IPS DF 4.7 (cell line): ENCODE measurements around the gene C6orf52.

Experiments used
- DNase-seq: peaks from one replicate; pipeline ENCODE4 v3.0.0-alpha.2; 2013; ENCODE audit warnings: low spot score; ENCODE audit errors: extremely low read depth

The C6orf52 gene

DNA sequence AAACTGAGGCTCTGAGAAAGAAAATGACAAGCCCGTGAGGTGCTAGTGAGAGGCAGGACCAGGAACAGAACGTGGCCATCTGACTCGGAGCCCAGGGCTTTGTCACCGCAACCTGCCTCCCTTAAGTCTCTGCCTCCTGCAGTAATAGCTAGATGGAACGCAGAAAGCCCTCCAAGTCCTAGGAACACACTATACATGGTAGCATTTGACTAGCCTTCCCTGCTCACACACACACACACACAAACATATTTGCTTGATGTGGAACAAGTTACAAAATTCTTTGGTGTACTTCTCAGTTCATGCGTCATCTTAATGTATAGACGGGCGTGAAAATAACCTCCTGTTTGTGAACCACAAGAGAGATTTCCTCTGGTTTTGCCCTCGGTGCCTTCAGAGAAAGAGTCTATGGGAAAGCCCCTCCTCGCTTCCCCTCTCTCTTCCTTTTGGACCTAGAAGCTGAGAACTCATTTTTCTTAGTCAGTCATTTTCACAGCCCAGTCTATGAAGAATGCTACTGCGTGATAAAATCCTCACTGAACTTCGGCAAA, 38.8 kb downstream of the C6orf52 start:
- DNase-seq = no peak

DNA sequence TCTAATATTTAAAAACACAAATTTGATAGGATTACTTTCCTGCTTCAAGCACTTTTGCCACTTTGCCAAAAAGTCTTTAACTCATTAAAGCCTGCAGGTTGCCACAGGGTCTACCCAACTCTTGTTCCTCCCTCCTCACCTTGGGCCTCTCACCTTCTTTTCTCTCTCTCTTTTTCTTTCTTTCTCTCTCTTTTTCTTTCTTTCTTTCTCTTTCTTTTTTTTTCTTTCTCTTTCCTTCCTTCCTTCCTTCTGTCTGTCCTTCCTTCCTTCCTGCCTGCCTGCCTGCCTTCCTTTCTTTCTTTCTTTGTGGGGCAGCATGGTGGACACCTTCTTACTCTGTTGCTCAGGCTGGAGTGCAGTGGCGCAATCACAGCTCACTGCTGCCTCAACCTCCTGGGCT, 50.2 kb downstream of the C6orf52 start:
- no peak for DNase-seq

DNA sequence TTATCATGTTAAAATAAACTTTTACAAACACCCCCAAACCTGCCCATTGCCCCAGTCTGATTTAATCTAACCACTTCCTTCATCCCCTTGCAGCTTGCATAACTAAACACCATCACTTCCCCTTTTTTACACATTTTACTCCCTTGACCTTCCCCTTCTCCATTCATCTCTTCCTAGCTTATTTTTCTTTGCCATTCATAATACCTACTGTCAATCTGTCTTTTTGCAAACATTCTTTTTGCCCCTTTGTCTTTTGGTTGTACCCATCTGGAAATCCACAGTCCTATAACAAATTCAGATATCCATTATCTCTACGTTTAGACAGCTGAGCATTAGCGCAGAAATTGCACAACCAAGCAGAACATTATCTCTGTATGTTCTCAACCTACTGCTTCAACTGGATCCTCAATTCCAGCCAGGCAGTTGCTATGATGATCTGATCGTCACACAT, 51.2 kb downstream of the C6orf52 start:
- DNase-seq = no peak

DNA sequence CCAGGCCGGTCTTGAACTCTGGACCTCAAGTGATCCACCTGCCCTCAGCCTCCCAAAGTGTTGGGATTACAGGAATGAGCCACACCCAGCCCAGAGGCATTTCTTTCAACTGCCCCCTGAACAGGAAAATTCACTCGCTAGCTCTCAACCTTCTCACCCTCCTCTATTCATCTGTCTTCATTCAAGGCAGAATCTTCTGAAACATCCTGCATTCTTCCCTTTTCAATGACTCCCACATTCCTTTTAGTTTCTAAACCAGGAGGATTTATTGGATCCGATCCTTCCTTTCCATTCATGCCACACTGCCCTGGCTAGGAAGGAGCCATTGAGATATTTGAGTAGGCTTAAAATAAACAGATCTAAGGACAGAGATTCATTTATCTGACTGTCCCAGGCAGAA, 52.9 kb downstream of the C6orf52 start:
- no peak for DNase-seq

DNA sequence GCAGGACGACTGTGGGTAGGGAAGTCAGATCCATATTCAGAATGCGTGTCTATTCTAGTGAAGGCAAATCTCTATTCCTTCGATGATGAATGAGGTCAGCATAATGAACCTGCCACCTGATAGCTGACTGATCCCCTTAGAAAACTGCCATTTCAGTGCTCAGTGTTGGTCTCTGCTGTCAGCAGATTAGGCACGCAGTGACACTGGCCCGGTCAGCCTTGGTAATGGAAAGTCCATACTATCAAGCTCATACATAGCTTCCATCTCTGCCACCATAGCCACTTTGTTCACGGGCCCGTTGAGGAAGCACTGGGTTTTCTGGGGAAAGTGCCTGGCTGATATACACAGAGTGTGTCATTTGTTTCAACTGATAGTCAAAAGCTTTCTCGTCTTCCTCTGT, 54.0 kb downstream of the C6orf52 start:
- DNase-seq = no peak

DNA sequence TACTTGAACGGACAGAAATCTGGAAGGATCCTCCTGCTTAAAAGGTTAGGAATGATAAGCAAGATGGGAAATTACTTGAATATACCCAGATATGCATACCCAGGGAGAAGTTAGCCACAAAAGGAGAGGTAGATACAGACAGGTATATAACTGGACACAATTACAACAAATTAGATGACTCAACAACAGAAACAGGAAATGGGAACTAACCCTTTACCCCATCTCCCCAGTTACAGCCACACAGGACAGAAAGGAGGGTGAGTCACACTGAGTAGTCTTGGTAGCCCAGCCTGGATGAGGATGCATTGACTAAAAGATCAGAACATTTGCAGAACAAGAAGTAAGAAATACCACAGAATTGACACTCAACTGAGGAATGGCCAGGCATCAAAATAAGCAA, 61.2 kb downstream of the C6orf52 start:
- DNase-seq = no peak

DNA sequence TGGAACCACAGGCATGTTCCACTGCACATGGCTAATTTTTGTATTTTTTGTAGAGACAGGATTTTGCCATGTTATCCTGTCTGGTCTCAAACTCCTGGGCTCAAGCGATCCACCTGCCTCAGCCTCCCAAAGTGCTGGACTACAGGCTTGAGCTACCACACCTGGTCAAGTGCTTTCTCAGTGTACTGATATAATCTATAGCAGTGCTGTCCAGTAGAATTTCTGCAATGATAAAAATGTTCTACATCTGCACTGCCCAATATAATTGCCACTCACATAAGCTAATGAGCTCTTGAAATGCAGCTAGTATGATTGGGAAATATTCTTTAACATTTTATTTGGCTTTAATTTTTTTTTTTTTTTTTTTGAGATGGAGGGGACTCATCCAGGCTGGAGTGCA, 64.2 kb downstream of the C6orf52 start:
- no peak for DNase-seq

DNA sequence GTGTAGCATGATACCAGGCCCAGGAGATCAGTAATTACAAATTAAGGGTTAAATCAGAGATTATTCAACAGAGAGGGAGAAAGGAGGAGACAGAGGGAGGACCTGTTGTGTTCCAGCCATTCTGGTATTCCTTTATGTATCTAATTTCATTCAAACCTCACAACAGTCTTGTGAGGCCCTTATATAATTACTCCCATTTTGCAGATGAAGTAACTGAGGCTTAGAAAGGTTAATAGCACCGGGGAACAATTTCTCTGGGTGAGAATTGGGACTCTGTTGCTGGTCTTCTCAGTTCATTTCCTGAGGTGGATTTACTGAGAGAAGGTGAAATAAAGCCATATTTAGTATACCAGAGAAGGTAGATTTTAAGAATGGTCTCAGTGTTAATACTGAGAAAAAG, 66.6 kb downstream of the C6orf52 start:
- no peak for DNase-seq

DNA sequence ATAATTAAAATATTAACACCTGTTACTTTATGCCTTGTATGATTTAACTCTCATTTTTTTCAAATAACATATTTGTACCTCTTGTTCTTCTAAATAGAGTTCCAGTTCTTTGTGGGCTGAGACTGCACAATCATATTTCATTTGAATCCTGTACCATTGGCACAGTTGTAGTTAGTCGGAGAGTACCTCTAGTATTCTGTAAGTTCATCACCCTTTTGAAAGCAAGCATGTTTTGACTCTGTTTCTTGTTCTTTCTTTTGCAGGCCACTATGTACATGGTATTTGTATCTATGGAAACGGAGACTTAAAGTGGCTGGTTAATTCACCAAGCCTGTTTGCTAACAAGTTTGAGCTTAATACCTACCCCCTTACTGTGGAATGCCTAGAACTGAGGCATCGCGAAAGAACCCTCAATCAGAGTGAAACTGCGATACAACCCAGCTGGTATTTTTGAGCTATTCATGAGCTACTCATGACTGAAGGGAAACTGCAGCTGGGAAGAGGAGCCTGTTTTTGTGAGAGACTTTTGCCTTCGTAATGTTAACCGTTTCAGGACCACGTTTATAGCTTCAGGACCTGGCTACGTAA, 68.2 kb downstream of the C6orf52 start:
- DNase-seq = no peak

DNA sequence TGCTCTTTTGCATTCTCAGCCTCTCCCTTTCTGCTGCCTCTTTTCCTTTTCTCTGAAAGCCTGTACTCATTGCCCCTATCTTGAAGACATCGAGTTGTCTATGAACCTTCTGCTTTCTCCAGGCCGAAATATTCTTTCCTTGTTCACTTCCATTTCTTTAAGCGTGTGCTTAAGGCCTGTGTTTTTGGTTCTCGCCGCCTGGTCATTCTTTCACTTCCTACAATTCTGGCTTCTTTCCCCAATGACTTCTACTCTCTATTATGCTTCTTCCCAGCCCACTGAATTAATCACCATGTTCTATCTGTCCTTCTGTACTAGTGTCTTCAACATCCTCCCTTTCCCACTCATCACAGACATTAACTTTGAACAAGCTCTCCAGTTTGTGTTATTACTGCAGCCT, 69.6 kb downstream of the C6orf52 start:
- DNase-seq = no peak

DNA sequence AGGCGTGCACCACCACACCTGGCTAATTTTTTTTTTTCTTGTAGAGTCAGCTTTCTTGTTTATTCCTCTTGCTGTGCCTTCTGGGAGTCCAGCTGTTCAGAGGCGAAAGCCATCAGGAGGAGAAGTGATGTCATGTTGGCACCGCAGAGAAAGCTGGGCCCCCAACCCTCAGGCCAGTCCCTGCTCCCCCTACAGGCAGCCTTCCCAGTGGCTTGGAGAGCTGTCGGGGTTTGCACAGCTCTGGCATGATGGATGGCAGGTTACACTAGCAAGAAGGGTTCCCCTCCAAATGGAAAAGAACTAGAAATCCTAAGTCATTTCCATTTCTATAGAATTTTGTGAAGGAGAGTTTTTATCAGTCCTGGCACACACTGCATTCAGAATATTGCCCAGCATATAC, 72.6 kb downstream of the C6orf52 start:
- DNase-seq = no peak
